RWPE1 (cell line): ENCODE data around the gene DUS1L.

ENCODE experiments used
- CTCF ChIA-PET: fragments of 350-600 bp; sonication (Branson Sonifier 250); formaldehyde crosslinking; extraction: SDS; loops from one replicate; lab custom pipeline; 2021; lab: Yijun Ruan, JAX
- POLR2A ChIA-PET: fragments of 400-600 bp; formaldehyde crosslinking; extraction: SDS; loops from one replicate; lab custom pipeline; 2020; ENCODE audit warnings: antibody characterized with exemption; ENCODE audit not compliant: low non-redundant PET; lab: Yijun Ruan, JAX
- DNase-seq: peaks from one replicate; pipeline ENCODE4 v3.0.0; 2012; ENCODE audit warnings: low spot score
- H3K27ac ChIP-seq: fragments of 450-650 bp; 2 replicates; pipeline ENCODE4 v1.5.1; 2017
- CTCF ChIP-seq: fragments of 450-650 bp; conservative IDR thresholded peaks from 2 replicates; pipeline ENCODE4 v1.5.1; 2017; ENCODE audit warnings: low read depth, mild to moderate bottlenecking

The DUS1L gene

GRCh38 chr17:82070611-82071010 is 5.0 kb upstream of the DUS1L start:
- no peak for DNase-seq
- H3K27ac ChIP-seq: no peak overlapping the region
- POLR2A ChIA-PET: no interaction called here
- CTCF ChIA-PET: interaction anchor here (0.6 to 1.1 kb wide), 2 partner anchors 82 to 83 kb away, joined by 3 to 4 read pairs; no protein-coding TSS in a partner anchor
- TF ChIP-seq CTCF: no peak

DNA sequence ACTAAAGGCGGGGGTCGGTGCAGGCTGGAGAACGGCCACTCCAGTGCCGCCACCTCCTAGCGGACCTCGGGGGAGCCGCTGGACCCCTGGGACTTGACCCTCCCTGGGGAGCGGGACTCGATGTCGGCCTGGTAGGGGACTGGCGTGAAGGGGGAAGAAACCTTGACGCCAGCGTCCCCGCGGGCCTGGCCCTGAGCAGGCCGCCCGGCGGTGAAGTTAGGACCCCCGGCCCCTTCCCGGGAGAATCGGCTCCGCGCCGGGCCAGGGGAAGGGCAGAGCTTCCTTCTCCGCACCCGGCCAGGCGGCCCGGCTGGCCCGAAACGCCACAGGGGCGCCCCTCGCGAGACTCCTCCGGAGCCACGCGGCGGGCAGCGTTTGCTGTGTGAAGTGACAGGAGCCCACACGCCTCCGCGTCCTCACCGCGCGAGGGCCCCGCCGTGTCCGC is 389 bp downstream of the DUS1L start:
- peak; percentile 30 for DNase-seq
- ChIA-PET POLR2A (interaction anchor here (0.6 to 1.0 kb wide), 2 partner anchors 16 to 22 kb away, joined by 3 read pairs; no protein-coding TSS in a partner anchor), CTCF (no interaction called here)
- H3K27ac ChIP-seq: peak overlapping the region; percentile 79
- no peak for TF ChIP-seq CTCF

- TF ChIP-seq CTCF: no peak
- peak; percentile 50 for DNase-seq
- H3K27ac ChIP-seq: peak overlapping the region; percentile 79
- POLR2A ChIA-PET: interaction anchor here (0.6 to 1.0 kb wide), 2 partner anchors 13 to 21 kb away, joined by 3 to 4 read pairs; partner anchors contain the start of genes GPS1 and RFNG
- CTCF ChIA-PET: interaction anchor here (0.7 kb wide), 1 partner anchor 15 kb away, joined by 3 read pairs; no protein-coding TSS in a partner anchor
Measured at GRCh38 chr17:82064433-82065192, 991 bp downstream of the DUS1L start.

- ChIA-PET POLR2A (no interaction called here), CTCF (interaction anchor here (0.6 to 0.7 kb wide), 4 partner anchors 13 to 58 kb away, joined by 3 read pairs; no protein-coding TSS in a partner anchor)
- no peak for TF ChIP-seq CTCF
- H3K27ac ChIP-seq: peak overlapping the region; percentile 79
- no peak for DNase-seq
Measured at GRCh38 chr17:82063424-82064415, 1.9 kb downstream of the DUS1L start.

DNA sequence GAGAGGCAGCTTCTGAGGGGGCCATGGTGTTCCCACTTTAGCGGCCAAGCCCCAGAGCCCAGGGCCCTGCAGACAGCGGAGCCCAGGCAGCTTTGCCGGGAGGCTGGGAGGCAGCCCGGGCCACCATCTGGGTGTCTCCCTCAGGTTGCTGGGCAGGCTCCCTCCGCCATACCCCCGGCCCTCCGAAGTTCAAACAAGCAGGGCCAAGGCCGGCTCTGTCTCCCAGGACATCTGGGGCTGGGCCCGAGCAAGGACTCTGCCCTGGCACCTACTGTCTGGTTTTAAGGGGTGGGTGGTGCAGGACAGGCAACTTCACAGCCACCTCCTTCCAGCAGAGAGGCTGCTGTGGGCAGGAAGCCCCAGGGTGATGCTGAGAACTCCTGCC is 2.6 kb downstream of the DUS1L start:
- no peak for DNase-seq
- CTCF ChIA-PET: interaction anchor here (0.6 to 0.7 kb wide), 3 partner anchors 14 to 59 kb away, joined by 3 to 4 read pairs (median 3); no protein-coding TSS in a partner anchor
- POLR2A ChIA-PET: no interaction called here
- H3K27ac ChIP-seq: peak overlapping the region; percentile 79
- no peak for TF ChIP-seq CTCF
